ENCODE results near the gene FOXO3. TPM values are rescaled to one million over a fixed set of nuclear protein-coding genes. Genes with fewer than 3 reads are reported as not detected.
"Not testable (repeated sequence)": the region's sequence is repeated elsewhere in the genome, so short reads cannot be mapped to it uniquely, and the experiment has no call there.

Gene FOXO3
- 71.4 TPM for total RNA-seq

- peak; percentile 94 for DNase-seq (ENCODE audit: low spot score)
Observed at GRCh38 chr6:108560463-108561308, at the start of gene FOXO3. Gene FOXO3, plus strand, starts transcription at chr6:108560917. Its CDS starts 292 bp downstream, at chr6:108561209.

- DNase-seq (ENCODE audit: low spot score) = no peak
Observed at GRCh38 chr6:108518714-108519576, 41.8 kb upstream of the FOXO3 start.

GRCh38 chr6:108521616-108522107, 39.1 kb upstream of the FOXO3 start:
- DNase-seq (ENCODE audit: low spot score) = no peak

GRCh38 chr6:108523697-108524096, 37.0 kb upstream of the FOXO3 start:
- no peak for DNase-seq (ENCODE audit: low spot score)

GRCh38 chr6:108524528-108525248, 36.0 kb upstream of the FOXO3 start:
- DNase-seq (ENCODE audit: low spot score) = no peak

- DNase-seq (ENCODE audit: low spot score) = no peak
Observed at GRCh38 chr6:108526739-108527174, 34.0 kb upstream of the FOXO3 start.

- no peak for DNase-seq (ENCODE audit: low spot score)
Observed at GRCh38 chr6:108528878-108529277, 31.8 kb upstream of the FOXO3 start.

- no peak for DNase-seq (ENCODE audit: low spot score)
Observed at GRCh38 chr6:108531332-108531731, 29.4 kb upstream of the FOXO3 start.

GRCh38 chr6:108535114-108535742, 25.5 kb upstream of the FOXO3 start:
- no peak for DNase-seq (ENCODE audit: low spot score)

GRCh38 chr6:108535920-108536535, 24.7 kb upstream of the FOXO3 start:
- DNase-seq (ENCODE audit: low spot score) = not testable (repeated sequence)

- peak; percentile 73 for DNase-seq (ENCODE audit: low spot score)
Observed at GRCh38 chr6:108541843-108542759, 18.6 kb upstream of the FOXO3 start.

- DNase-seq (ENCODE audit: low spot score) = no peak
Observed at GRCh38 chr6:108543175-108543940, 17.4 kb upstream of the FOXO3 start.

GRCh38 chr6:108544606-108545005, 16.1 kb upstream of the FOXO3 start:
- no peak for DNase-seq (ENCODE audit: low spot score)

GRCh38 chr6:108546079-108547049, 14.4 kb upstream of the FOXO3 start:
- DNase-seq (ENCODE audit: low spot score) = no peak

GRCh38 chr6:108549241-108549640, 11.5 kb upstream of the FOXO3 start:
- no peak for DNase-seq (ENCODE audit: low spot score)

- DNase-seq (ENCODE audit: low spot score) = no peak
Observed at GRCh38 chr6:108549741-108550140, 11.0 kb upstream of the FOXO3 start.

GRCh38 chr6:108550256-108550655, 10.5 kb upstream of the FOXO3 start:
- DNase-seq (ENCODE audit: low spot score) = no peak

All from mucosa of gallbladder (tissue), 1 donor.